NK-92 treated with Interleukin-12 subunit alpha and Interleukin-12 subunit beta, amount 100 ng/mL, for 24 hours (cell line): Measurements from ENCODE around the gene CGAS.
"Not testable (repeated sequence)": the region's sequence is repeated elsewhere in the genome, so short reads cannot be mapped to it uniquely, and the experiment has no call there.

Experiments
- DNase-seq: peaks from one replicate; lab custom pipeline; 2025; lab: John Stamatoyannopoulos, UW

The CGAS gene

GRCh38 chr6:73452107-73452461 is at the start of gene CGAS:
CGAS (minus strand) TSS chr6:73452297; CDS start chr6:73452181, 116 bp downstream.
- peak; percentile 76 for DNase-seq

- DNase-seq = no peak
These were observed 45.8 kb upstream of the CGAS start for GRCh38 chr6:73497915-73498314.

GRCh38 chr6:73491377-73491776 is 39.3 kb upstream of the CGAS start:
- no peak for DNase-seq

- DNase-seq = no peak
These were observed 35.4 kb upstream of the CGAS start for GRCh38 chr6:73487473-73487872.

GRCh38 chr6:73484438-73484837 is 32.3 kb upstream of the CGAS start:
- no peak for DNase-seq

- no peak for DNase-seq
These were observed 29.9 kb upstream of the CGAS start for GRCh38 chr6:73481969-73482368.

GRCh38 chr6:73477407-73477806 is 25.3 kb upstream of the CGAS start:
- DNase-seq = no peak

- no peak for DNase-seq
These were observed 24.6 kb upstream of the CGAS start for GRCh38 chr6:73476723-73477122.

GRCh38 chr6:73471686-73472290 is 19.7 kb upstream of the CGAS start:
- DNase-seq = no peak

- peak; percentile 81 for DNase-seq
These were observed 9.6 kb upstream of the CGAS start, which contains the start of gene MTO1 for GRCh38 chr6:73461537-73462350. MTO1 (plus strand) TSS chr6:73461737; CDS start chr6:73461855, 118 bp downstream.

- no peak for DNase-seq
These were observed 8.0 kb upstream of the CGAS start for GRCh38 chr6:73460056-73460455.

GRCh38 chr6:73459474-73459873 is 7.4 kb upstream of the CGAS start:
- DNase-seq = not testable (repeated sequence)

GRCh38 chr6:73455865-73456629 is 4.0 kb upstream of the CGAS start:
- no peak for DNase-seq

- DNase-seq = peak; percentile 61
These were observed 632 bp downstream of the CGAS start for GRCh38 chr6:73451223-73452106.

- DNase-seq = no peak
These were observed 8.5 kb downstream of the CGAS start for GRCh38 chr6:73443555-73443954.

- no peak for DNase-seq
These were observed 16.9 kb downstream of the CGAS start for GRCh38 chr6:73435236-73435635.

- no peak for DNase-seq
These were observed 30.6 kb downstream of the CGAS start for GRCh38 chr6:73421534-73421933.

GRCh38 chr6:73418081-73418741 is 33.9 kb downstream of the CGAS start:
- DNase-seq = no peak

GRCh38 chr6:73413102-73413501 is 39.0 kb downstream of the CGAS start:
- no peak for DNase-seq

GRCh38 chr6:73409395-73409794 is 42.7 kb downstream of the CGAS start:
- no peak for DNase-seq

- no peak for DNase-seq
These were observed 51.4 kb downstream of the CGAS start for GRCh38 chr6:73400656-73401055.
